ENCODE results near the gene AXIN2.
A peak's percentile ranks its signal among the peaks of the same experiment; 100 is the strongest.

Gene AXIN2

DNA sequence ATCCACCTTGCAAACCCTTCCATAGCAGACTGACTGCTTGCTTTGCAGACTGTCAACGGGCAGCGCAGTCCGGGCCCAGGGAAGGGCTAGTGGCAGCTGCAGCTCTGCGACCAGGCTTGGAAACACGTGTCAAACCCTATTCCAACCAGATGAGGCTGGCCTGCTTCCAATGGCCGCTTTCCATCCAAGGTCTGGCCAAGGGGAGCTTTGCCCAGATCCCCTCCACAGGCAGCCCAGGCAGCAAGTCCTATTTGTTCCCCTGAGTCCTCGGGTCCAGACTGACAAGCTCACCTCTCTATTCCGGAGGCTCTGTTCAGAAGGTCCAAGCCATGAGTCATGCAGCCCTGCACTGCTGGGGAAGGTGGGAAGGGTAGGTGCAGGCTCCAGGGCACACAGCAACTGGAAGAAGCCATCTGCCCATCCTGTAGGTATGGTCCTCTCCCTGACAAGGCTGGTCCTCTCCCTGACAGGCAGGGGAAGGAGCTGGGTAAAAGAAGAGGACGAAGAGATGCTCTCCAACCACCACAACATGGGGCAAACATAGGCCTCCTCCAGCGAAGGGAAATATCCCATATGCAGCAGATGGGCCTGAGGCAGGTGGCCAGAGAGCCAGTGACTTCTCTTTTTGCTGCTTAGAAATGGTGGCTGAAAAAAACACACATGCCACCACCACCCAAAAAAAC is 22.6 kb upstream of the AXIN2 start:
- DNase-seq = no peak

DNA sequence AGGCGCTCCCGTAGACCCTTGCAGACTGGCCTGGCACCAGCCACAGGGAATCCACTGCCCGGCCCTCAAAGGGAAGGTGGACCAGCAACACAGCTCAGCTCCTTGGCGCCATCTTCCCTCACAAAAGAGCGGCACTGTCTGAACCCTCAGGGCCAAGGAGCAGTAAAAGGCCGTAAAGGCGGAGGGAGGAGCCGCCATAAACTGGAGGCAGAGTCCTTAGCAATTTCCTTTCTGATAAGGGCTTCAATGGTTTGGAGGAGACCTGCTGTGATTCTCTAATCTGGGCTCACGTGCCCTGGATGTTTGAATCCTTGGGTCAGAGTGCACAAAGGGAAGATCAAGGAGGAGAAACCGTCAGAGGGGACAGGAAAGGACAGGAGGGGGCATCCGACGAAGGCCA is 15.5 kb upstream of the AXIN2 start:
- DNase-seq = no peak

DNA sequence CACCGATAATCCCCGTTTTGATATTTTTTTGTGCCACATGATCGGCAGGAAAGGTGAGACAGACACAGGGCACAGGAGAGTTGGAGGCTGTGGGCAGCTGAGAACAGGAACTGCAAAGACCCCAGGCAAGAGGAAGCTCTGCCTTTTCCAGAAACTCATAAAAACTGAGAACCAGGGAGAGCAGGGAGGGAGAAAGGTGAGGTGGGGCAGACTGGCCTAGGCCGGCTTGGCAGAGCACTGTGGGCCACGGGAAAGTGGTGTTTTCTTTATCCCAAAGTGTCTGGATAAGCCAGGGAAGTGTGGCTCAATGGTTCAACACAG is 11.8 kb upstream of the AXIN2 start:
- no peak for DNase-seq

DNA sequence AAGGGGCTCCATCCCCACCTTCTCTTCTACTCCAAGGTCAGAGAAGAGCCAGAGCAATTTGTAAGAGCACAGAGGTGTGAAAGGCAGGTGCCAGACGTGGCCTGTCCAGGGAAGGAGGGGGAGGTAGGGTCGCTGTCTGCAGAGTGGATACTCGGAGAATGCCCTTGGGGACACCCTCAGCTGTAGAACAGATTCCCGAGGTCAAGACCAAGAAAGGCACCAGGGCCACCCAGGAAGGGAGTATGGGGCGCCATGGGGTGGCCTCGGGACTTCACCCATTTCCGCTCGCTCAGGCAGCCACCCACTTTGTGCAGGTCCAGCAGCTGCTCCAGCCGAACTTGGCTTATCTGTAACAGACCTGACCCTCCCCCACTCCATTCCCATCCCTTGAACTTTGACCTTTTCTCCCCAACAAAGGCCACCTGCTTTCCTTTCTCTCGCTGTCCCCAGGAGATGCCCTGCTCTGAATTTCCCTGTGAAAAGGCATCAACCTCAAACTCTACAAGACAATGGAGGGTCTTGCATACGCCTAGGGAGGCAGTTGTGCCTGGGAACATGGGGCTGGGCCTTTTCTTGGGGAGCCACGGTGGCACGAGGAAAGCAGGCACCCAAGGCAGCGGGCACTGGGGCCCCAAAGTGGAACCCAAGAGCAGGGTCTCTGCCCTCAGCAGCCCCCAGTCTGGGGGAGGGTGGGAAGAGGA is 11.3 kb upstream of the AXIN2 start:
- DNase-seq = no peak

DNA sequence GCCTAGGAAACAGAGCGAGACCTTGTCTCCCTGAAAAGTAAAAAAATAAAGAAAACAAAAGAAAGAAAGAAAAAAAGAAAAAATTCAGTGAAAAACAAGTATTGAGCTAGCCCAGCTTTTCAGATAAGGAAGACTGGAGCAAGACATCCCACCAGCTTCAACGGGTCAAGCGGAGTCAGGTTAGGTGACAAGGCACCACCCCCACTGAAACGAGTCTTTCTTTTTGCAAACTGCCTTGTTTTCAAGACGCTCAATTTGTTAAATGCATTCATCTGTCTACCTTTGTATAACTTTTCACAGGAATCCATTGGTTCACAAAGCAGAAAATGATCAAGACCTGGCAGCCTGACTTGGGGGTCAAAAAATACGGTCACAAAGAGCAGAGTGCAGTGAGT is 10.7 kb upstream of the AXIN2 start:
- no peak for DNase-seq

DNA sequence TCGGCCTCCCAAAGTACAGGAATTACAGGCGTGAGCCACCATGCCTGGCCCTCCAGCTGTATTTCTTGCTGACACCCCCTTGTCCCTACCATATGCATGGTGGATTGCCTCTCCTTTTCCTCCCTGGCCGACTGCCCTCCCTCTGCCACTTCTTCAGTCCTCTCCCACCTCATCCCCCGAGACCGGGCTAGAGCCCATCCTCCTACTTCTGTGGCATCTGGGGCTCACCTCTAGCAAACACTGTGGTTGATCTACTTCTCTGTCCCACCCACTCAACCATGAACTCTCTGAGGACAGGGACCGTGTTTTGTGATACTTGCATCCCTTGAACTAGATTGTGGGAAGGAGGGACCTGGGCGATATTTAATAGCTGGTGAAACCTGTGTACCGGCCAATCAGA is 7.5 kb upstream of the AXIN2 start:
- DNase-seq = no peak

DNA sequence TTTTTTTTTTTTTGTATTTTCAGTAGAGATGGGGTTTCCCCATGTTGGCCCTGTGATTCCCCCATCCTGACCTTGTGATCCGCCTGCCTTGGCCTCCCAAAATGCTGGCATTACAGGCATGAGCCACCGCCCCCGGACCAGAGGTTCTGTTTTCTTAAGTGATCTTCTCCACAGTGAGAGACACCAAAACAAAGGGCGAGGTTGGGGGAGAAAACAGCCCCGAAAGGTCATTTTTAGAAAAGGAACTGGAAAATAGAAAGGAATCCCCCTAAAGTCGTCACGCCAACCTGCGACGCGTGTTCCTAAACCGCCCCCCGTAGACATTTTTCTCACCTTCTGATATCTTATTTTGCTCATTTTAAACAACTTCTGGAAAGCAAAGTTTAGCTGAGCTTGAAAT is 6.1 kb upstream of the AXIN2 start:
- no peak for DNase-seq

DNA sequence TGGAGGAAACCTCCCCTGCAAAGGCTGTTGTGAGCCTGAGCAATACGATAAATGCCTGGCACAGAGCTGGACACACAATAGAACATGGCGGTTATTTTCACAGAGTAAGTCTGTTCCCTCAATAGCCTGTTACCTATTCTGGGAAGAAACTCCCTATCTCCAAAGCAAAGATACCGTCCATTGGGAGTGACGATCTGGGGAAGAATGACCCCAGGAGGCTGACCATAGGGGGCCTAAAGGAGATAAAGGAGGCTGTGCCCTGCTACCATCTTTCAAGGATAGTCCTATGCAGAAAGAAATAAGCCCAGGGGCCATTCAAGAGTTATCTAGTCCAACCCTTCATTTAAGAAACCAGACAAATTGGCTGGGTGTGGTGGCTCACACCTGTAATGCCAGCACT is 4.1 kb upstream of the AXIN2 start:
- no peak for DNase-seq

DNA sequence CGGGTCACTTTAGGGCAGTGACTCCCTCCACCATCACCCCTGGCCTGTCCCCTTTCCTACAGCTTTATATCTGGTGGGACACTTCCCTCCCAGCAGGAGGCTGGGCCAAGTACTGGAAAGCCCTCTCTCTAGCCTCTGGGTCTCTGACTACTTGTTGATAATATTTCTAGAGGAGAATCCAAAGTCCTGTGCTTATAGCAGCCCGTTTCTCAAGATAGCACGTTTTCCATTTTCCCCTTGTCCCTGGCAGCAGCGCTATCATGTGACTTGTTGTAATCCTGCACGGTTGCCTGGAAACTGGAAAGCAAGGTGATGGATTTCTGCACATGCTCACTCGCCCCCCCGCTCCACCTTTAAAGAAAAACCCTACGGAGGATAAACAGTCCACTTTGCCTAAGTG is 3.3 kb upstream of the AXIN2 start:
- DNase-seq = no peak

DNA sequence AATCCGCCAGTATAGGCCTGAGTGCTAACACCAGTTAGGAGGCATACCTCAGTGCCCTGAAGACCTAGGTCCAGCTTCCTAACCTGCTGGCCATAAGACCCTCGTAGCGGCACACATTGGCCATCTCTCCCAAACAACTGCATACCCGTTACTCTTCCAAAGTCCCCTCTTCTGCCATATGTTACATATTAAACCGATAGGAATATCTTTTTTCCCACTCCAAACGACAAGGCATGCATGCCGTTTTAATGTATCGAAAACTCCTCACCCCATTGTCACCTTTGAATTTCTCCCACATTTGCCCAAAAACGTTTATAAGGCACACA is 721 bp upstream of the AXIN2 start:
- no peak for DNase-seq

DNA sequence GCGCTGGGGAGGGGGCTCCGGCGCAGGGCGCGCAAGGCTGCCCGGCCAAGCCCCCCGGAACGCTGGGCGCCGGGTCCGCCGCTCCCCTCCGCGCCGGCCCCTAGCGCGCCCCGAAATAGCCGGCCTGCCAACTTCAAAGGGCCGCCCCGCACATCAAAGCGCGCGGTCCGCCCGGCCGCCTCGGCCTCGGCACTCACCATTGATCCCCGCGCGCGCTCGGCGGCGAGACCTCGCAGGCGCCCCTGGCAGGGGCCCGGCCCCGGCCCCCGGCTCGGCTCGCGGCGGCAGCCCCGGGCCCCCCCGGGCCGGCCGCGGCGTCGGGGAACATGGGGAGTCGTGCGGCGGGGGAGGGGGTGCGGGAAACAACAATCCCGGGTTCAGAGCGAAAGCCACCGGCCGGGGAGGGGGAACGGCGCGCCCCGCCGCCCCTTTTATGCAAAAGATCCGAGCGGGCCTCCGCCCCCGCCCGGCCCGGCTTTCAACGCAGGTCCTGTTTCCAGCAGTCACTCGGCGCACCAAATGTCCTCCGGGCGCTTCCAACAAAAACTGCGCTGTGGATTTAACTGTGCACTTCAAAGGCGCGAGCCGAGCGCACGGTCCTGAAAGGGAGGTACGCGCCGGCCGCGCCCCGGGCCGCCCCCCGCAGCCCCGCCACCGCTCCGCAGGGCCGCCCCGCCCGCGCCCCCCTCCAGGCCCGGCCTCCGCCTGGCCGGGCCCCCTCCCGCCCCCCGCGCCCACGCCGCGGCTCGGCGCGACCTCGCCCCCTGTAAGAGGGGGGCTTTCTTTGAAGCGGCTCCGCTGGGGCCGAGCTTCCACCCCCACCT is 608 bp downstream of the AXIN2 start:
- DNase-seq = peak; percentile 40

DNA sequence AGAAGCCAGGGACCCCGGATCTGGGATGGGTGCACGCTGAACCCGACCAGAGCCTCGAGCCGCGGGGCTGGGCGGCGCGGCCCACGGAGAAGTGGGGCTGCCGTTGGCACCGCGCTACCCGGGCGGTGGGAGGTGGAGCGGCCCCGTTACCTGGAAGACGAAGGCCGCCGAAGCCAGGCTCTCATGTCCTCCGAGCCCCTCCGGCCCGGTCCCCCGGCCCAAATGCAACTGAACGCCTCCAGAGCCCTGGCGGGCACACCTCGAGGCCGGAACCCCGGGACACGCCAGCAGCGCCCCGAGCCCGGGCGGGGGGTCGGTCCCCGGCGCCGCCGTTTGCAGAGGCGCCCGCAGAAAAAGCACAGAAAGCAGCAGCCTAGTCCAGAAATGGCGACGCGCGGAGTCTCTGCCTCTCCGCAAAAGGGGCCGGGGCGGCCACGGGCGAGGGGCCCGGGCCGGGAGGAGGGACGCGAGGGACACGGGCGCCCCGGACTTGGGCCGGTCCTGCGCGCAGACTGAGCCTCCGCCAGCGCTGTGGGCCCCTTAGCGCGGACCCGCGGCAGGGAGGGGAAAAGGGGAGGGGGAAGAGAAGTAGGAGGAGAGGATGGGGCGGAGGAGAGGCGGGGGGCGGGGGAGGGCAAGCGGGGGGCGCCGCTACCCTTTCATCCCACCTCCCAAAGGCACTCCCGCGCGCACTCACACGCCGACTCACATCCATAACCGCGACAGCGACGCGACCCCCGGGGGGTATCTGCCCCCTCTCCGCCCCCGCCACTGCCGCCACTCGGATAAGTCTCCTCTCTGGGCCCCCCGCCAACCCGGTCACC is 1.4 kb downstream of the AXIN2 start:
- DNase-seq = no peak

DNA sequence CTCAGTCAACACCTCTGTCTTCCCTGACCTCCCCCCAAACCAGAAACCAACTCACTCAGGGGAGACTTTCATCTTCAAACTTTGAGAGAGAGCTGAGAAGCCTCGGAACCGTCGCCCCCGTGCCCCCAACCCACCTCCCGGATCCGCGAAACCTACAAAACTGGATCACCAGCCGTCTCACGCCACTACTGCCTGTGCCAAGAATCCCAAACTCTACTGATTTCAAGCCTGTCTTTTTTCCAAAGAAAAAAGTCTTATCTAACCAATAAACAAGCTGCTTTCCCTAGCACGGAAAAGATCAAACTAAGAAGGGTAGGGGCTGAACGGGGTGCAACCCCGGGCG is 2.0 kb downstream of the AXIN2 start:
- no peak for DNase-seq

DNA sequence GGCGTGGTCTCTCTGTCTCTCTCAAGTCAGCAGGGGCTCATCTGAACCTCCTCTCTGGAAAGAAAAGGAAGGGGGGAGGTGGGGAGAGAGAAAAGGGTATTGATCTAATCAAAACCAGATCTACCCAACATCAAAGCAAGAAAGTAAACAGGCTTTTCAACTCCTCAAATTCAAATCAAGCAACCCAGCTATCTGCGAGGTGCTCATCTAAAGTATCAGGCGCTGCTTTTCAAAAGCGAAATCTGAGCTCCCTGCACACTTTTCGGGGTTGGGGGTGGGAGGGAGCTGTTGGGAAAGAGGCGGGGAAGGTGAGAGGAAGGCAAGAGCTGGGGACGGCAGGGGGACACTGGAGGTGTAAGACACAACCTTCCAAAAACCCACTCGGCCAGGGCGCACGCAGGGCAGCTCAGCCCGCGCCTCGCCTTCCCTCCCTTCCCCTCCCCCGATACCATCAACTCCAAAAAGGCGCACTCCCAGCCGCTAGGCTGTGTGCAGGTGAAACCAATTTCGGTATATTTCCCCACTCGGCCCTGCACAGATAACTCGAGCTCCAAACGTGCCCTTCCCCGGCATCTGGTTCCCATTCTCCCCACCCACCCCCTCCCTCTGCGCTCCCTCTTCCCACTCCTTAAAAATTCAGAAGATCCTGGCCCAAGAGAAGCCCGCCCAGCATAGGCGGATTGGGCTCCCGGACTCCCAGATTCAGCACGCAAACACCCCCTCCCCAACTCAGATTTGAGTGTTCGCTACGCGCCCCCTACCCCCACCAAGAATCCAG is 2.6 kb downstream of the AXIN2 start:
- DNase-seq = no peak

DNA sequence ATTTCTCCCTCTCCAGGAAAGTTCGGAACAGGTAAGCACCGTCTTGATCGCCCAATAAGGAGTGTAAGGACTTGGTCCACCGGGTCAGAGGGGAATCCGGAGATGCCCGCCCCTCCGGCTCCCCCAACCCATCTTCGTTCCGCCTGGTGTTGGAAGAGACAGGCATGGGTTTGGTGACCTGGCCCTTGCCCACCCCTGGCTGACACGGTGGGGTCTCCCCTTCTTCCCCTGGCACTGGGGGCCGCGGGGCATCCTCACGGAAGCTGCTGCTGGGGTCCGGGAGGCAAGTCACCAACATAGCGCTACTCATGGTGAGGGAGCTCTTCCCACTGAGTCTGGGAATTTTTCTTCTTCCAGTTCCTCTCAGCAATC is 3.2 kb downstream of the AXIN2 start:
- no peak for DNase-seq

DNA sequence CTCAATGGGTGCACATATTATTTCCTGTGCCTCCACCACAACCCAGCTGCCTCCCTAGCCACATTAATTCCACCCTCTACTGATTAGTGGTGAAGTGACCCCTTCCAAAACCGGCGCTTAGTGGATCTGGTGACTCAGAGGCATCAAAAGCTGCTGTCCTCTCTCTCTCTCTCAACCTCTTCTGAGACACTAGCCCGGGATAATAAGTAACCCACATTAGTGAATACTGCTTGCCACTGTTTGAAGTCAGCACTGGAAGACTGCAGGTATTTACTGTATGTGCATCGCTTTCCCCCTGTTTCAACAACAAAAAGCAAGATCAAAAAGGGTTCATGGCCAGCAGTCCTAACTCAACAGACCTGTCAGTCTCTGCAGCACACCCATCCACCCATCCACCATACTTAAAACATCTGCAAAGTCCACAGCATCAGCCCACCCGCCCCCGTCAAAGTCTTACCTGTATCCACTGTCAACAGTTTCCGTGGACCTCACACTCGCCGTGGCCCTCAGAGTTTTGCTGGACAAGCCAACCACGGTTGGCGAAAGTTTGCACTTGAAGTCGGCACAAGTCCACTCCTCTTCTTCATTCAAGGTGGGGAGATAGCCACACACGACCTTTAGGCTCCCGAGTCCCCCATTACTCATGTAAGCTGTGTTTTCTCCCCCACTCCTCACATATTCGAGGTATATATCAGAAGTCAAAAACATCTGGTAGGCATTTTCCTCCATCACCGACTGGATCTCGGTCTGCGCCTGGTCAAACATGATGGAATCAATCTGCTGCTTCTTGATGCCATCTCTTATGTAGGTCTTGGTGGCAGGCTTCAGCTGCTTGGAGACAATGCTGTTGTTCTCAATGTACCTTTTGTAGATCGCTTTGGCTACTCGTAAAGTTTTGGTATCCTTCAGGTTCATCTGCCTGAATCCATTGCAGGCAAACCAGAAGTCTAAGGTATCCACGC is 3.8 kb downstream of the AXIN2 start:
- no peak for DNase-seq

DNA sequence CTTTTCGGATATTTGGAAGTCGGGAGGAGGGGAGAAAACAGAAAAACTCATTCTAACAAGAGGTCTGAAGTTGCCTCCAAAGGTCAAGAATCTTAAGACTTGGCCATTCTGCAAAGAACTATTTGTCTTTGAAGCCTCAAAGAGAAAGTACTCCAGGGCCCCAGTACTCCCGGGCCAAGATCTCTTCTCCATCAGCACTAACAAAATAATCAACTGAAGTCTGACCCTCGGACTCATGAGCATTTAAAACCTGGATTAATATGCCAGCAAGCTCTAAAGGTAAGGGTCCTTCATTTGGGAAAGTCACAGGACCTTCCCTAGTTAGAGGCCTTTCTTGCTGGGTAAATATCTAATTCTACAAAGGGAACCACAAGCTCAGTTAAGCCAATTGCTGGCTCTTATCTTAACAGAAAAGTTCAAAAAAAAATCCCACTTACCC is 4.5 kb downstream of the AXIN2 start:
- no peak for DNase-seq

DNA sequence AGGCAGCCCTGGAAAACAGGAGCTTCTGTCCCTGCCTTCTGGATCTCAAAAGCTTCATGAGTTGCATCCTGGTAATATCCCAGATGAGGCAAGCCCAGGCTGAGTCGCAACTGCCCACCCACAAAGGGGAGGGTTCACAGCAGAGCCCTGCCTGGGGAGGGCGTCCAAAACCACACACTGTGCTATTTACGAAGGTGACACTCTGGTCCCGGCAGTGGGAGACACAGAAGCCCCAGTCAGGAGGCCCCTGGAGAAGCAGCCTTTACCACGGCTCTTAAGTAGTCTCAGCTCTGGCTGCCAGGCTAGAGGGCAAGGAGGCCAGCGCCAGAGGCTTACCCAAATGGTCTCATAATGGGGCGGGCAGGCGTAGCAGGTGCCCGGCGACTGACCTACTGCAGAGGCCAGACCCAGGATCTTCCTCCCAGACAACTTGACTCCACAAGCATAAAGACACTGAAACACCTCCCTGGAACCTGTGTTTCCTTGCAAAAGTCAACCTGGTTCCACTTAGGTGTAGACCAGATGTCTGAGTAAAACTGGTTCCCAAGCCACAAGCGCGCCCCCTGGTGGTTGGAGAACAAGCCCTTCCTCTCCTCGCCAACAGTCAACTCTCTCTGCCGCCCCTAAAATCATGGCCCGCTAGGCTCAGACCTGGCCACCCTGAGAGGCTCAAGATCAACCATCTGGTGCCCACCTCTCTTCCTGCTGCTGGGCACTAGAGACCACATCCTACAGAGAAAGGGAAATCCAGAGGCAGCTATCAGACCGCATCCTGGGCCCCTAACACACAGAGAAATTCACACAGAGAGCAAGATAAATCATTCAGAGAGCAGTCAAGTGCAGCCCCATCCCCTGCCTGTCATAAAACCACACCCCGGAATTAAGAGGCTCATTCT is 5.2 kb downstream of the AXIN2 start:
- peak; percentile 71 for DNase-seq

DNA sequence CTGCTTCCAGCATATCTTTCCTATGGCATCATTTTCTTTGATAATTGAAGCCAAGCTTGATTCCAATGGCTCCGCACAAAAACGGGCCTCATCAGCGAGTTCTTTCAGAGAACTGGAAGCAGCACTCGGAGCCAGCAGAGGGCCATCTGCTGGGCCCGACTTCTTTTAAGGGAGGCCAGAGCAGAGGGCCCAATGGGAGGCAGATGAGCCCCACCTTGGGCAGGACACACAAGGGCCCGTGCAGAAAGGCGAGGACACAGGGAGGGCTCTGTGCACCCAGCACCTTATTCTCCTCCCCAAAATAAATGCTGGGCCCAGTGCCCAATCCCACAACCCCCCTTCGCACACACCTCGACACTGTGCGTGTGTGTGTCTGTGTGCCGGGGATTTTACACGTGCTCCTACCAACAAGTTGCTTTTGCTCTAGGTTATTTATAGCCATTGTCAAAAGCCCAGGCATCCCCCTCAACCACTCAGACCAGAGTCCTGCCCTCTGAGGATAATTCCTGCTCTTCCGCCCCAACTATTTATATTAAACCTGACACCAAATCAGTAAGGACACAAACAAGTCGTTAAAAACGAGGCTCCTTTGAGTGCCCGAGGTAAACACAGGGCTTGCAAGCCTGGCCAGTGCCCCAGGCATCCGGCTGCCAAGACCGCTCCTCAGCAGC is 6.8 kb downstream of the AXIN2 start:
- no peak for DNase-seq
